ENCODE measurements around the gene SSPN. TPM values are rescaled to one million over a fixed set of nuclear protein-coding genes. Genes with fewer than 3 reads are reported as not detected.

Gene SSPN
- total RNA-seq, 1 experiment from 2014 or later: 11.9 TPM

DNA sequence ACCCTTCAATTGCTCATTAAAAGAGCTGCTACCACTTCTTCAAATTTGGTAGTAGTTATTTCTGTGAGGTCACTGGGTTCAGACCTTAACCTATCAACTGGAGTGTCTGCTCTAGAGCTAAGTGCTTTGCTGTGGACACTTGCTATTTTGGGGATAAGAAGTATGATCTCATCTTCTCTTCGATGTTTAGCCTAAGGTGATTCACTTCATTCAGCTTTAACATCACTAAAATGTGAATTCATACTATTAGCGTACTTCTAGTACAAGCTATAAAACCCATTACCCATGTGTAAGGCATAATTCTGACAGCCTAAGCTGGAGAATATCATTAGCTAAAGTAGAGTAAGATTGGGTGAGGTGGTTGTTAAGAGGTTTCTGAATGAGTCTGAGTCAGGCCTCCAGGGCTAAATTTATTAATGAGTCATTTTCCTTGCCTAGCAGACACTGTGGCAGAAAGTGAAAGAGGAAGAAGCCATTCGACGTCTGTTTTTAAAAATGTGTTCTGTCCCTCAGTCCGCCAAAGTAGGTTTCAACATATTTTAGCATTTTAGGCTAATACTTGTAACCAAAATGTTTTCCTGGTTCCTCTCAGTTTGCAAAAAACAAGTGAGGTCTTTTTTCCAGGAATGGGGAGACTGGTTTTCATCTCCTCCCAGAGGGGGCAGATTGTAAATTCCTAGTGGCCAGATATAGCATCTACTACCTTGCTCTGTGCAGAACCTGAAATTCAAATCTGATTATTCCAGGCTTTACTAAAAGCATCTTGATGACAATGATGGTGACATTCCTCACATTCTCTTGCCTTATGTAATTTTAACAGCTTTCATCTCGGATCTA is 103.6 kb downstream of the SSPN start:
- peaks cover 20% of the 10 kb centered on the region for H3K4me1 ChIP-seq (ENCODE audit: insufficient read depth, low read length)
- ChIA-PET POLR2A (ENCODE audit: unreplicated experiment) (interaction anchor here (0.6 to 0.7 kb wide), 6 partner anchors 27 to 217 kb away, joined by 3 to 10 read pairs (median 4); no protein-coding TSS in a partner anchor), CTCF (interaction anchor here (0.9 kb wide), 2 partner anchors 176 to 180 kb away, joined by 3 read pairs; no protein-coding TSS in a partner anchor)
- H3K27me3 ChIP-seq (ENCODE audit: low read length): no peaks in the 10 kb centered on the region
- peak overlapping the region; percentile 59 for H3K9ac ChIP-seq (ENCODE audit: low read length)
- TF ChIP-seq, protein P1, sequence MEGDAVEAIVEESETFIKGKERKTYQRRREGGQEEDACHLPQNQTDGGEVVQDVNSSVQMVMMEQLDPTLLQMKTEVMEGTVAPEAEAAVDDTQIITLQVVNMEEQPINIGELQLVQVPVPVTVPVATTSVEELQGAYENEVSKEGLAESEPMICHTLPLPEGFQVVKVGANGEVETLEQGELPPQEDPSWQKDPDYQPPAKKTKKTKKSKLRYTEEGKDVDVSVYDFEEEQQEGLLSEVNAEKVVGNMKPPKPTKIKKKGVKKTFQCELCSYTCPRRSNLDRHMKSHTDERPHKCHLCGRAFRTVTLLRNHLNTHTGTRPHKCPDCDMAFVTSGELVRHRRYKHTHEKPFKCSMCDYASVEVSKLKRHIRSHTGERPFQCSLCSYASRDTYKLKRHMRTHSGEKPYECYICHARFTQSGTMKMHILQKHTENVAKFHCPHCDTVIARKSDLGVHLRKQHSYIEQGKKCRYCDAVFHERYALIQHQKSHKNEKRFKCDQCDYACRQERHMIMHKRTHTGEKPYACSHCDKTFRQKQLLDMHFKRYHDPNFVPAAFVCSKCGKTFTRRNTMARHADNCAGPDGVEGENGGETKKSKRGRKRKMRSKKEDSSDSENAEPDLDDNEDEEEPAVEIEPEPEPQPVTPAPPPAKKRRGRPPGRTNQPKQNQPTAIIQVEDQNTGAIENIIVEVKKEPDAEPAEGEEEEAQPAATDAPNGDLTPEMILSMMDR (conservative IDR thresholded peaks at IDR 0.05; ENCODE audit: low read depth, low read length): peak; percentile 71
- TF ChIP-seq EZH2 (IDR thresholded peaks at IDR 0.05; ENCODE audit: low read length, unreplicated experiment) (no peak), EZH2phosphoT487 (IDR thresholded peaks at IDR 0.05; ENCODE audit: borderline replicate concordance, low read length) (no peak)
- H3K36me3 ChIP-seq (ENCODE audit: low read depth, low read length): no peaks in the 10 kb centered on the region
- no peaks in the 10 kb centered on the region for H3K79me2 ChIP-seq (ENCODE audit: low read length)
- TSS peak; percentile 60 for BruUV-seq (replicated peaks)
- no peaks in the 10 kb centered on the region for H3F3A ChIP-seq (ENCODE audit: low read length, unreplicated experiment)
- no peaks in the 10 kb centered on the region for H3K9me2 ChIP-seq (replicated peaks; ENCODE audit: low read length)
- H4K20me1 ChIP-seq (ENCODE audit: low read length): no peaks in the 10 kb centered on the region
- H2AFZ ChIP-seq (ENCODE audit: low read length): peak overlapping the region; percentile 77
- intact Hi-C loops (cut with micrococcal nuclease): loop anchor here (1.0 to 2.0 kb wide), 2 partner anchors 20 to 175 kb away; no protein-coding TSS in a partner anchor
- H3K9me3 ChIP-seq (ENCODE audit: low read length): no peaks in the 10 kb centered on the region
- ATAC-seq: peak; percentile 99
- H3K27ac ChIP-seq (ENCODE audit: low read length): peak overlapping the region; percentile 75
- H3K4me3 ChIP-seq (ENCODE audit: low read length): peak overlapping the region; percentile 60
- peak; percentile 95 for DNase-seq
- H3K4me2 ChIP-seq (ENCODE audit: low read length): peak overlapping the region; percentile 79

GRCh38 chr12:26299751-26300150 is 104.4 kb downstream of the SSPN start:
- H3K27ac ChIP-seq (ENCODE audit: low read length): peak overlapping the region; percentile 75
- no peaks in the 10 kb centered on the region for H3K27me3 ChIP-seq (ENCODE audit: low read length)
- TF ChIP-seq EZH2 (IDR thresholded peaks at IDR 0.05; ENCODE audit: low read length, unreplicated experiment) (no peak), EZH2phosphoT487 (IDR thresholded peaks at IDR 0.05; ENCODE audit: borderline replicate concordance, low read length) (no peak)
- TF ChIP-seq, protein P1 (conservative IDR thresholded peaks at IDR 0.05; ENCODE audit: low read depth, low read length): no peak
- H3K9me2 ChIP-seq (replicated peaks; ENCODE audit: low read length): no peaks in the 10 kb centered on the region
- CTCF ChIA-PET: no interaction called here
- no peaks in the 10 kb centered on the region for H3K36me3 ChIP-seq (ENCODE audit: low read depth, low read length)
- H2AFZ ChIP-seq (ENCODE audit: low read length): peak overlapping the region; percentile 77
- POLR2A ChIA-PET (ENCODE audit: unreplicated experiment): interaction anchor here (0.6 kb wide), 1 partner anchor 217 kb away, joined by 10 read pairs; no protein-coding TSS in a partner anchor
- no peaks in the 10 kb centered on the region for H3K9me3 ChIP-seq (ENCODE audit: low read length)
- H3K4me1 ChIP-seq (ENCODE audit: insufficient read depth, low read length): peaks cover 18% of the 10 kb centered on the region
- DNase-seq (no peak), ATAC-seq (no peak)
- BruUV-seq (replicated peaks): no TSS peak
- H3K9ac ChIP-seq (ENCODE audit: low read length): no peak overlapping the region
- H3K4me3 ChIP-seq (ENCODE audit: low read length): peak overlapping the region; percentile 60; the same call in 1 of the 2 replicates
- H3K79me2 ChIP-seq (ENCODE audit: low read length): no peaks in the 10 kb centered on the region
- no peaks in the 10 kb centered on the region for H3F3A ChIP-seq (ENCODE audit: low read length, unreplicated experiment)
- H4K20me1 ChIP-seq (ENCODE audit: low read length): no peaks in the 10 kb centered on the region
- intact Hi-C loops (cut with micrococcal nuclease): loop anchor here (1.0 to 2.0 kb wide), 2 partner anchors 19 to 175 kb away; no protein-coding TSS in a partner anchor
- peak overlapping the region; percentile 79 for H3K4me2 ChIP-seq (ENCODE audit: low read length)

Other genes with a start within 250 kb of the SSPN start
- gene RASSF8, start 236.9 kb upstream of the SSPN start, total RNA-seq (2014; rRNA removed): 51.2 and 87.8 TPM in 2 replicates
- gene BHLHE41, start 70.5 kb upstream of the SSPN start, total RNA-seq (2014; rRNA removed): 77.6 and 81.0 TPM in 2 replicates